ENCODE measurements around the gene BCL6.
A peak's percentile ranks its signal among the peaks of the same experiment; 100 is the strongest.

The BCL6 gene

DNA sequence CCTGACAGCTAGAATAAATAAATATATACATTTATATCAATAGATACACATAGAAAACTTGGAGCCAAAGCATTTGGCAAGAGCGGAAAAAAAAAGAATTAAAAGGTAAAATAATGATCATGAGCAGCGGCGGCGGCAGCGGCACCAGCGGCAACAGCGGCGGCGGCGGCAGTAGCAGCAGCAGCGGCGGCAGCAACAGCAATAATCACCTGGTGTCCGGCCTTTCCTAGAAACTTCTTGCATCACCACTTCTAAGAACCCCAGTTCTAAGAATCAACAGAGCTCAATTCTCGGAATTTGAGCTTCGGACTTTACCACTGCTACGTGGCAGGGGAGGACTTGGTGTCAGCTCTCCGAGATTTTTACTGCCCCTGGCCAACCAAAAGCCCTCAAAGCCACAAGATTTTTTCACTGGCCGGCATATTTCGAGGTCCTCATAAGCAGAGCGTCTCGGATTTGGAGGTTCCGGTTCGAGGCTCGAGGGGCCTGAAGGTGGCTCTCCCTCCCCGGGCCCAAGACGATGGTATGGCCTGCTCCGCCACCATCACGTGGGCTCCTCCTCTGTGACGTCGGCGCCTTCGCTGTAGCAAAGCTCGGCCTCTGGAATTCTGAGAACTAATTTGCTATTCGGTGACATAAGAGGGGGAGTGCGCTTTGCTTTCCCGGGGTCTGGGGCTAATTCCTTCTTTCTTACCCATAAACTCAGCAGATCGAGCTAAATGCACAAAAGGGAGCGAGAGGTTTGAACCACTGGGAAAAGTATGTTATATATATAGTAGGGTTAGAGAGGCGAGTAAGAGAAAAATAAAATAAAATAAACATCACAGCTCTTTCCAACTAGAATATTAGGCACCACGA is at the start of gene BCL6:
Gene BCL6, minus strand, starts transcription at position 268 of the 858 bp plus-strand sequence. CDS start 11,775 bp downstream, outside the sequence.
- DNase-seq = peak; percentile 95

DNA sequence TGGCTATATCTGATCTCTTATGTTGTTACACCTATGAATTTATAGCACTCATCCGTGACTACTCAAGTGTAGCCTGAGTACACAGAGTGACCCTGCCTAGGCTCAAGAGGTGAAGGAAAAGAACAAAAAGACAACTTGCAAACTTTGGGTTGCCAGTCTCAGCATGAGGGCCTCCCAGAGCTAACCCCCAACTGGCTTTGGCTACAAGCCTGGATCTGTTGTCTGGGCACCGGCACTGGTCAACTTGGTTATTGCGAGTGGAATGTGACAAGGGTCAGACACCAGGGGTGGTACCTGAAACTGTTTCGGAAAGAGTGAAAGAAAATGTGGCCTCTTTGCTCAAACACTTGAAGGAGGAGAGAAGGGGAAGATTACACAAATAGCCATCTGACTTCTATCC is 49.5 kb upstream of the BCL6 start:
- no peak for DNase-seq

DNA sequence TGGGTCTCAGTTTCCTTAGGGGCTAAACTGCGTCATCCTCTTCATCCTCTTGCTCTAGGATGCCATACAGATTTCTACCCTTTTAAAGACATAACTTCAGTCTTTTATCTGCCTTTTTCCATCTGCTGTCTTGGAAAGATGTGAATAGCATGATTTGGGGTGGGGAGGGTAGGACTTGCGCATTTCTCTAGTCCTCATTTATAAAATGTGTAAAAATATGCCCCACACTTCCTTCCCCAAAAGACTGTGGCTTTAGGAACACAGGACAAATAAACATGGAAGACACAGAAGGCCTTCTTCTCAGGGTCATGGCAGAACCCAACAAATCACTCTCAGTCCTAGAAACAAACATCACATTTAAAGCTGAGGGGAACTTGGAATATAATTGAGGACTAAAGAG is 48.4 kb upstream of the BCL6 start:
- DNase-seq = no peak

- DNase-seq = no peak
These were observed 47.3 kb upstream of the BCL6 start for GRCh38 chr3:187792521-187792920.

DNA sequence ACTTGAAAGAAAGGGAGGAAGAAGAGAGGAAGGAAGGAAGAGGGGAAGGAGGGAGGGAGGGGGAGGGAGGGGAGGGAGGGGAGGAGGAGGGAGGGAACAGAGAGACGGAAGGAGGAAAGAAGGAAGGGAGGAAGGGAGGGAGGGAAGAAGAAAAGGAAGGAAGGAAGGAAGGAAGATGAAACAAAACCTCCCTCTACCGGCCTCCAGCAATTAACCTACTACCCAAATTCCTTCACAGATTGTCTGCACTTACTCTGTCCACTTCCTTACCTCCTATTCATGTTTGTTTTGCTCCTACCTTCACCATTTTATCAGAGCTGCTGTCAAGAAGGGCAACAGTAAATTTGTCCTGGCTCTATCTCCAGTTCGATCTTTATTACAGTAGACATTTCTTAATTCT is 44.6 kb upstream of the BCL6 start:
- DNase-seq = no peak

- DNase-seq = no peak
These were observed 44.0 kb upstream of the BCL6 start for GRCh38 chr3:187788984-187789857.

- DNase-seq = no peak
These were observed 37.8 kb upstream of the BCL6 start for GRCh38 chr3:187783098-187783497.

GRCh38 chr3:187782006-187782405 is 36.7 kb upstream of the BCL6 start:
- DNase-seq = no peak

DNA sequence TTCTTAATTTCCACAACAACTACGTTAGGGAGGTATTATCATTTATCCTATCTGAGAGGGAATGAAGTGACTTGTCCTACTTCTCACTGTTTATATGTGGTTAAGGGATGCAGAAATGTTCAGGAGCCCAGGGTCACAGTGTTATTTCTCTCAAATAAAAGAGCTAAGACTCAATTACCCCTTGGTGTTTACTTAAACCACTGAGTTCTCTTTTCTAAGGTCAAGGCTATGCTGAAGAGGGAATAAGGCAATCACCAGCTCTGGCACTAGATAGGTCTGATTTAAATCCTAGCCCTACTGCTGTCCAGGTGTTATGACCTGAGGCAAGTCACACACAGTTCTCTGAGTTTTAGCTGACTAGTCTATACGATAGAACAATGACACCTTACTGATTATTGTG is 35.7 kb upstream of the BCL6 start:
- DNase-seq = no peak

DNA sequence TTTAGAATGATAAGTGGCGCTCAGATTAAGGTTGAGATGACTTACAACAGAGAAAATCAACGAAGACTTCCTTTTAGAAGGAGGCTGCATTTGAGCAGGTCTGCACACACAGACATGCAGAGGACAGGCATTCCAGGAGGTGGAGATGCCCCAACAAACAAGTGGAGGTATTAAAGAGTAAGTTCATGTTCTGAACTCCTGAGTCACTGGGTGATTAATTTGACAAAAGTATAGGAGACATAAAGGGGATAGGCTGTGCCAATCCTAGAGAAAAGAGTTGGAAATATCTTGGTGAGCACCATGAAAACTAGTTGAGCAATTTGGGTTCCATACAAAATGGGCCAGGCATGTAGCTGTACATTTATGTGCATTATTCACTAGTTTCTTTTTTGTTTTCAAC is 33.5 kb upstream of the BCL6 start:
- DNase-seq = no peak

- DNase-seq = no peak
These were observed 32.2 kb upstream of the BCL6 start for GRCh38 chr3:187777331-187777941.

GRCh38 chr3:187775549-187775948 is 30.3 kb upstream of the BCL6 start:
- no peak for DNase-seq

DNA sequence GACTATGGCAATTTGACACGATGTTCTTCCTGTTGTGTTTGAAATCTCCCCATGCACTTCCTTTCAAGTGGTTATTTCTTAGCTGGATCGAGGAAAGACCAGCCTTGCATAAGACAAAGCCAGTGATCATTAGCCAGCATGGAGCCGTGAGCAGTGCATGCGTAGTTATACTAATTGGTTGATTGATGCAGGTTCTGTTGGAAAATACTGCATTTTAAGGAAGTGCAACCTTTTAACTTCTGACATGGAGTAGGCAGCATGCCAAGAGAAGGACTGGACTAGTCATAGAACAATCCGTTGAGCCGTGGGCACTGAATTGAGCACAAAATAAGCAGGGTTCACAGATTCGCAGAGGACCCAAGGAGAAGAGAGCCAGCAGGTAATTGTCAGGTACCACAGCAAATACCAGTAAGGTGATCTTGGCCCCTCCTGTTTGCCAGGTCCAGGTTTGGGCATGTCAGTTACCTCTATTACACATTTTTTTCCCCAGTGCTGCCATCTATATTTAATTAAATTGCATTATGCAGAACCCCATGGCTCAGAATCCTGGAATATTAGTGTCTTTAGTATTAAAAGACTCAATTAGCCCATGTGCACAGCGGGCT is 29.0 kb upstream of the BCL6 start:
- no peak for DNase-seq

DNA sequence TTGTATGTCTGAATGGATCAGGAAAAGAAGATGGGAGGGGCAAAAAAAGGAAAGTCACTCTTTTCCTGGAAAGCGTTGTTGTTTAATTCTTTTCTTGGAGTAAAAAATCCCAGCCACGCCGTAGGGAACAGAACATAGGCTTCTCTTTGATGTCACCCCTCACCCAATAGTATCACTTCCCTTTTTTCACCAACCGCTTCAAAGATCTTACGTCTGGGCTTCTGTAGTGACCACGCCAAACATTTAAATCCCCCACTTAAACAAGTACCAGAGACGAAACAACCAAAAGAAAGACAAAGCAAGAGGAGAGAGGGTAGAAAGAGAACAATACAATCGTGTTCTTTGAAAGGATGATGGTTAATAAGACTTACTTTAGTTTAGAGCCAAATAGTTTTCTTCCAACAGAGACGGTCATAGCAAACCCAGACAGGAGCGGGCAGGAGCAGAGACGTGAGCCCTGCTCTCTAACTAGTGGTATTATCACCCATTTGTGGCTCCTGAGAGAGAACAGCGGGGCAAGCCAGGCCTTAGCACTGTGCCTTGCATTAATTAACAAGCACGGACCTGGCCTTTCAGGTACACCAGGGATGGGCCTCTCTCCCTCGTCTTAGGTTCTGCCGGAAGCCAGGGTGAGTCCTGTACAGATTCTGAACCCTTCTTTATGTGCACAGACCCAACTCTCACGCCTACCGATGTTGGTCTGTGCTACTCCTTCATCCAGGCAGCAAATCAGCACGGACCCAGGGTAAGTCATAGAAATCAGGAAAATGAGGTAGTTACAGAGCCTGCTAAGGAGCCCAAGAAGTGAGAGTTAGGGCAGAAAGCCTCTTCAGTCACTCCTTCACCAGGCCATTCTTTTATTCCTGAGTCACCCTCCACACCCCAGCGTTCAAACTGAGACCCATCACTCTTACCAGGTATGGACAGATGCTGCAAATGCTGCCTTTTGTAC is 28.2 kb upstream of the BCL6 start:
- no peak for DNase-seq

DNA sequence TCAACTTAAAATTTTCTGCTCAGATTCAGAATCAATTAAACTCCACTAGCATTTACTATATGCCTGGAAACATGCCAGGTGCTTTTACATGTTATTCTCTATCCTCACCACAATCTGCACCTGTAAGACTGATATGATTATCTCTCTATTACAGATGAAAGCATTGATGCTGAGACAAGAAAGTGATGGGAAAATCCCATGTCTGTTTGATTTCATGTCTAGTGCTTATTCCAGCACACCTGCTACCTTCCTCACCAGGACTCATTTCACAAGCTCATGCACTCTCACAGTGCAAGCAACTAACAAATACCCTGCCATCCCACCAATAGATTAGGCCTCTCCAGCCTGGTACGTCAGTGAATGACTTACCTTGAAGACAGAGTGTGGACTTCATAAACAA is 25.0 kb upstream of the BCL6 start:
- peak; percentile 53 for DNase-seq

DNA sequence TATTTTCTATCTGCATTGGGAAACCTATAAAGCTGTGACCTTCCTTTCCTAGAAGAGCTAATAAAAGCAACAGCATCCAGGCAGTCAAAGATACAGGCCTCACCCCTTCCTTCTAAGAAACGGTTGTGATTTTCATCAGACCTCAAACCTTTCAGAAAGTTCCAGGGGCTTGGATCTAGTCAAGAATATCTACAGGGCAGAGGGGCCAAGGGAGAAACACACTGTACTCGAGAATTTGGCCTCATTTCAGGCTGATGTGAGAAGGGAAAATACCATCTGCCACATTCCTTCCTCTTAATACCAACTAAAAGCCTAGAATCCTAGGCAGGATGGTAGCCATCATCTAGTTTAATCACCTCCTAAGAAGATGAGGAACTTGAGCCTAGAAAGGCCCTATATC is 24.5 kb upstream of the BCL6 start:
- DNase-seq = no peak

DNA sequence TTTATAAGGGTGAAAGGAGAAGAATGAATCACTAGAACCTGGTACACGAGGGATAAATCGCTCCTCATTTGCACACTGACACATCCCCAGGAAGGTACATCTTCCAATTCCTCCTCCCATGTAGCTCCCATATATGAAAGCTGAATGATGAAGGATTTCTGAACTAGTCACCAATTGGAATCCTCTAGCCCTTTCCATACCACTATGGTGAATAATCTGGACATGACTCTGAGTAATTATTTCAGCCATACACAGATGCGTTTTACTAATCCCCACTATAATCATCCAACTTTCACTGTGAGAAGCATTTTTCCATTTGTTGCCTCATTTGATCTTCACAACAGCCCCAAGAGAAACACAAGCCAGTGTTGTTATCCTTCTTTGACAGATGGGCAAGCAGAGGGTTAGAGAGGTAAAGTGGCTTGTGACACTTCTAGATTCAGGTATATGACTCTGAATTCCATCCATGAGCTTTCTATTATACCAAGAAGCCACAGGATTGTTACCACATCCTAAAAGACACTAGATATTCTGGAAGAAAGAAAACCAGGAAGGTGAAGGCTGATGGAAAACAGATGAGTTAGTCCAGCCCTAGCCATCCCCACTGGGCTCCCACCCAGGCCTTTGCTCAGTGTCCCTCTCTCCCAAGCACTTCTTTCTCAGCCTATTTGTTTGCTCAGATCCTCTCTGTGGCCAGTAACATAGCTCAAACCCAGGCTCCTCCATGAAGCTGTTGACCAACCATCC is 22.2 kb upstream of the BCL6 start:
- no peak for DNase-seq

GRCh38 chr3:187765342-187765741 is 20.1 kb upstream of the BCL6 start:
- DNase-seq = no peak

DNA sequence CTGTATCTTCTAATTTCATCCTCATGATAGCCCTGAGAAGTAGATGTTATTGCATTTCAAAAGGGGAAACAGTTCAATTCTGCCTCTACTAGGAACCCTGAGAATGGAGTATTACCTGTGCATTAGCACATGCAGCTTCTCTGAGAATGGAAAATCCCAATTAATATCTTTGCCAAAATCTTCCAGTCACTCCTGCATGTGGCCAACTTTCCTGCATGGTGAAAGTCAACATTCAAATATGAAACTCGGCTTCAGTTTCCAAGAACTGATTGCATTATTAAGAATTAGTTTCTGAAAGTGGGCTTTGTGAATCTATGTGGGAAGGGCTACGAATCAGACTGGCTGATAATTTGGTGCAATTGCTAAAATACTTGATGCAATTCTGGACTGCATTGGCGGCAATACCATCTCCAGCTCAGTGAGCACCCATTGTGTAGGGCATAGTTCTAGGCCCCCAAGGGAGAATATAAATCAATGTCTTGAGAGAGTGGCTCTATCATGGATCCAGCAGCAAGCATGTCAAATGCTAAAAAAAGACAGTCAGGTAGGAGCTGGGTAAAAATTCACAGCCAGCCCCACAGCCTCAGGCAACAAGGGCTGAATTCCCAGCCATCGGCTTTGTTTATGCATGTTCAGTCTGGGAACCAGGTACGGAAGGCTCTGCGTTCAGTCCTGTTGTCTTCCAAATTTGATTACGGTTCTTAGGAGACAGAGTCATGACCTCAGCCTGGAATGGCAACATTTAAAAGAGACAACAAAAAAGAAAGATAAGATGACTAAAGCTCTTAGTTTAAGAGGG is 18.8 kb upstream of the BCL6 start:
- DNase-seq = peak; percentile 47

GRCh38 chr3:187762792-187763191 is 17.5 kb upstream of the BCL6 start:
- no peak for DNase-seq
